ENCODE data around the gene GKN2. TPM values are rescaled to one million over a fixed set of nuclear protein-coding genes. Genes with fewer than 3 reads are reported as not detected.

Gene GKN2, protein sequence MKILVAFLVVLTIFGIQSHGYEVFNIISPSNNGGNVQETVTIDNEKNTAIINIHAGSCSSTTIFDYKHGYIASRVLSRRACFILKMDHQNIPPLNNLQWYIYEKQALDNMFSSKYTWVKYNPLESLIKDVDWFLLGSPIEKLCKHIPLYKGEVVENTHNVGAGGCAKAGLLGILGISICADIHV
- total RNA-seq (2013), result not detected
- polyA plus RNA-seq (not detected), polyA minus RNA-seq (not detected in 2 replicates), total RNA-seq (0 to 1.4 (median 0) reads per million in 11 experiments)

DNA sequence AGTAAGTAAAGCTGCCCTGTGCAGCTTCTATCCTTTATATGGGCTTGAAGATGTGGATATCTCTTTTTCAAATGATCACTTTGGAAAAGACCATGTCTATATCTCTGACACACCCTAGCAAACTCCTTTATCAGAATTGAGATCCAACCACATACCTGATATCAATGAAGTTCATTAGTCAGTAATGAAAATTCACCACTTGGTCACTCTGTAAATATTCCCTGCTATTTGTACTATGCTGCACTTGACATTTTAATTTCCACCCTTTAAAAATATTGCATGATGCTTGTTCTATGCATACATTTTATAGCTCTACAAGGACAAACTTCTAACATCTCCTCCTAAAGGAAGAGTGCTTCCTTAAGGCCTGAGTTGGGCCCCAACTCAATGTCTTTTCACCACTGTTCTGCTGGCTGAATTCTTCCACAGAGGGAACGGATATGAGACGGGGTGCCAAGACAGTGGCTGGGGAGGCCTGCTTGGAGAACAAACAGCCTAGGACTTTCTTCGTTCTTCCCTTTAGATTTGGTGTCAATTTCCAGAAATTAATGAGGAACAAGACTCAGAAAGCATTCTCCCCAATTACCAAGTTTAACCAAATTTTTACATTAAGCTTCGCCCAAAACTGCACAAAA lies at the start of gene GKN2:
Gene GKN2, minus strand, starts transcription at position 7 of the 635 bp plus-strand sequence. CDS start 32 bp downstream, outside the sequence.
- Histone ChIP-seq H3K79me2 (ENCODE audit: insufficient read depth, low read length) (no peaks in the 10 kb centered on the region), H3K4me1 (ENCODE audit: control insufficient read depth in 1 of 2, insufficient read depth in 2 of 2, low read length in 2 of 2) (peaks cover 6 to 9% of the 10 kb centered on the region in 2 donors), H3K4me2 (replicated peaks; ENCODE audit: extremely low read depth, low read length, poor library complexity, severe bottlenecking) (no peak within 1 kb of the TSS), H2AFZ (ENCODE audit: insufficient read depth, low read depth, low read length, poor library complexity, severe bottlenecking) (no peak within 1 kb of the TSS), H3K27ac (ENCODE audit: low read depth in 1 of 2, low read length in 2 of 2) (no peak within 1 kb of the TSS), H3K9me3 (replicated peaks in 1 of 2; ENCODE audit: control insufficient read depth in 1 of 2, insufficient read depth in 1 of 2, low read length in 2 of 2) (no peaks in the 10 kb centered on the region), H4K20me1 (ENCODE audit: insufficient read depth, low read length) (no peaks in the 10 kb centered on the region), H3K27me3 (ENCODE audit: control insufficient read depth in 2 of 2, insufficient read depth in 2 of 2, low read length in 2 of 2) (no peaks in the 10 kb centered on the region), H3K4me3 (replicated peaks in 1 of 3; ENCODE audit: low read depth in 2 of 3, low read length in 3 of 3) (no peak within 1 kb of the TSS), H3K36me3 (replicated peaks in 1 of 2; ENCODE audit: control insufficient read depth in 1 of 2, insufficient read depth in 2 of 2, low read length in 2 of 2) (no peaks in the 10 kb centered on the region), H3K9ac (ENCODE audit: insufficient read depth, low read length, poor library complexity, severe bottlenecking) (no peak within 1 kb of the TSS)
- DNase-seq, result no peak
- H3K27ac Mint-ChIP-seq, result no peak within 1 kb of the TSS
- H3K9me3 Mint-ChIP-seq, result peaks cover 0 to 3% (median 0%) of the 10 kb centered on the region in 7 donors
- H3K4me3 Mint-ChIP-seq, result no peak within 1 kb of the TSS
- H3K4me1 Mint-ChIP-seq, result peaks cover 8% of the 10 kb centered on the region
- 89% methylated on average over 3 of the region's 4 CpGs for WGBS (ENCODE audit: insufficient coverage)
- intact Hi-C loops (cut with micrococcal nuclease), result no loop called here
- H3K27me3 Mint-ChIP-seq (ENCODE audit: low read depth in 3 of 3), result peaks cover 0 to 2% (median 0%) of the 10 kb centered on the region in 3 donors
- H3K36me3 Mint-ChIP-seq, result no peaks in the 10 kb centered on the region
- TF ChIP-seq, protein P1, sequence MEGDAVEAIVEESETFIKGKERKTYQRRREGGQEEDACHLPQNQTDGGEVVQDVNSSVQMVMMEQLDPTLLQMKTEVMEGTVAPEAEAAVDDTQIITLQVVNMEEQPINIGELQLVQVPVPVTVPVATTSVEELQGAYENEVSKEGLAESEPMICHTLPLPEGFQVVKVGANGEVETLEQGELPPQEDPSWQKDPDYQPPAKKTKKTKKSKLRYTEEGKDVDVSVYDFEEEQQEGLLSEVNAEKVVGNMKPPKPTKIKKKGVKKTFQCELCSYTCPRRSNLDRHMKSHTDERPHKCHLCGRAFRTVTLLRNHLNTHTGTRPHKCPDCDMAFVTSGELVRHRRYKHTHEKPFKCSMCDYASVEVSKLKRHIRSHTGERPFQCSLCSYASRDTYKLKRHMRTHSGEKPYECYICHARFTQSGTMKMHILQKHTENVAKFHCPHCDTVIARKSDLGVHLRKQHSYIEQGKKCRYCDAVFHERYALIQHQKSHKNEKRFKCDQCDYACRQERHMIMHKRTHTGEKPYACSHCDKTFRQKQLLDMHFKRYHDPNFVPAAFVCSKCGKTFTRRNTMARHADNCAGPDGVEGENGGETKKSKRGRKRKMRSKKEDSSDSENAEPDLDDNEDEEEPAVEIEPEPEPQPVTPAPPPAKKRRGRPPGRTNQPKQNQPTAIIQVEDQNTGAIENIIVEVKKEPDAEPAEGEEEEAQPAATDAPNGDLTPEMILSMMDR (IDR thresholded peaks at IDR 0.05), result no peak

DNA sequence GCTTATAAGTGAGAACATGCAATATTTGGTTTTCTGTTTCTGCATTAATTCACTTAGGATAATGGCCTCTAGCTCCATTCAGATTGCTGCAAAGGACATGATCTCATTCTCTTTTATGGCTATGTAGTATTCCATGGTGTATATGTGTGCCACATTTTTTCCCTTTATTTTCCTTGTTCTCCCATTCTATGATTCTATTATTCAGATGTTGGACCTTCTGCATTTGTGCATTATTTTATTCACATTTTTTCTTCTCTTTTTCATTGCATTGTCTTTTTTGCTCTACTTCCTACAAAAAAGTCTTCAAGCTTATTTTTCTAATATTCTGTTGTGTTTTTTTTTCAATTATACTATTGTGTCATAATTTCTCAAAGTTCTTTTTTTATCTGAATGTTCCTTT lies 49.2 kb upstream of the GKN2 start:
- DNase-seq, result no peak
- Mint-ChIP-seq H3K4me3 (no peak overlapping the region), H3K27ac (no peak overlapping the region), H3K9me3 (peaks cover 10 to 21% (median 18%) of the 10 kb centered on the region in 7 donors), H3K27me3 (ENCODE audit: low read depth in 3 of 3) (peaks cover 1 to 5% (median 2%) of the 10 kb centered on the region in 3 donors), H3K36me3 (no peaks in the 10 kb centered on the region), H3K4me1 (no peaks in the 10 kb centered on the region)
- Histone ChIP-seq H3K9me3 (replicated peaks in 1 of 2; ENCODE audit: control insufficient read depth in 1 of 2, insufficient read depth in 1 of 2, low read length in 2 of 2) (no peaks in the 10 kb centered on the region), H2AFZ (ENCODE audit: insufficient read depth, low read depth, low read length, poor library complexity, severe bottlenecking) (no peak overlapping the region), H3K4me1 (ENCODE audit: control insufficient read depth in 1 of 2, insufficient read depth in 2 of 2, low read length in 2 of 2) (no peaks in the 10 kb centered on the region), H3K9ac (ENCODE audit: insufficient read depth, low read length, poor library complexity, severe bottlenecking) (no peak overlapping the region), H3K4me3 (replicated peaks in 1 of 3; ENCODE audit: low read depth in 2 of 3, low read length in 3 of 3) (no peak overlapping the region), H4K20me1 (ENCODE audit: insufficient read depth, low read length) (no peaks in the 10 kb centered on the region), H3K27me3 (ENCODE audit: control insufficient read depth in 2 of 2, insufficient read depth in 2 of 2, low read length in 2 of 2) (no peaks in the 10 kb centered on the region), H3K36me3 (replicated peaks in 1 of 2; ENCODE audit: control insufficient read depth in 1 of 2, insufficient read depth in 2 of 2, low read length in 2 of 2) (no peaks in the 10 kb centered on the region), H3K79me2 (ENCODE audit: insufficient read depth, low read length) (no peaks in the 10 kb centered on the region), H3K4me2 (replicated peaks; ENCODE audit: extremely low read depth, low read length, poor library complexity, severe bottlenecking) (no peak overlapping the region), H3K27ac (ENCODE audit: low read depth in 1 of 2, low read length in 2 of 2) (no peak overlapping the region)
- TF ChIP-seq, protein P1 (IDR thresholded peaks at IDR 0.05), result no peak
- intact Hi-C loops (cut with micrococcal nuclease), result no loop called here
